ENCODE results near the gene CRY2.

- TF ChIP-seq OSR1 (CRISPR knock-in tag; IDR thresholded peaks at IDR 0.05), result no peak
- TF ChIP-seq ZFP3 (CRISPR knock-in tag; IDR thresholded peaks at IDR 0.05), result no peak
- no peak for TF ChIP-seq ARNTL (CRISPR knock-in tag; IDR thresholded peaks at IDR 0.05; ENCODE audit: borderline replicate concordance, low read depth)
- no peak for TF ChIP-seq PATZ1 (CRISPR knock-in tag; IDR thresholded peaks at IDR 0.05; ENCODE audit: borderline replicate concordance)
- no peak for TF ChIP-seq ZFP30 (CRISPR knock-in tag; IDR thresholded peaks at IDR 0.05)
- no peak for TF ChIP-seq PPARA (CRISPR knock-in tag; IDR thresholded peaks at IDR 0.05; ENCODE audit: borderline replicate concordance)
- no peak for TF ChIP-seq GLIS3 (CRISPR knock-in tag; IDR thresholded peaks at IDR 0.05)
Observed at GRCh38 chr11:45924036-45924915, 77.0 kb downstream of the CRY2 start.

Data from SK-N-SH treated with all-trans-retinoic acid at 6 μM for 48 hours (cell line).